ENCODE results near the gene MED23.

MED23 gene

DNA sequence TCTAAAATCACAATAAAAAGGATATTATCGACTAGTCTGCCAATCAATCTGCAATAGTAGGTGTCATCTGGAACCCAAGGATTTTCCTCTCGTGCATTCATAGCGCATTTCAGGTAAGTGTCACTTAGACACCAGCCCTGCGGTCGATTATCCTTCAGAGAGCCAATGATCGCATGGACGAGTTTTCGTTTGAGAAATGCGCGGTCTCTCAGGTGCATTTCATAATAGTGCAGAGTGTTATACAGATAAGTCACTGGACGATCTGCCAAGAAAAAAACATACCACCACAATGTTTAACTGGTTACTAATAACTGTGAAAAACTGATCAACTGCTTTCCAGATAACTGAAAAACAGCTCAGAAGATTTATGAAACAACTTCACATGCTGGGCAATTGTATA is 34.0 kb downstream of the MED23 start:
- DNase-seq, result no peak
- in situ Hi-C loops (cut with HindIII; ENCODE audit: low pct_ligation_motif_present, low pct_unique_long_range_greater_than_20kb, low sequenced_read_pairs), result no loop called here

DNA sequence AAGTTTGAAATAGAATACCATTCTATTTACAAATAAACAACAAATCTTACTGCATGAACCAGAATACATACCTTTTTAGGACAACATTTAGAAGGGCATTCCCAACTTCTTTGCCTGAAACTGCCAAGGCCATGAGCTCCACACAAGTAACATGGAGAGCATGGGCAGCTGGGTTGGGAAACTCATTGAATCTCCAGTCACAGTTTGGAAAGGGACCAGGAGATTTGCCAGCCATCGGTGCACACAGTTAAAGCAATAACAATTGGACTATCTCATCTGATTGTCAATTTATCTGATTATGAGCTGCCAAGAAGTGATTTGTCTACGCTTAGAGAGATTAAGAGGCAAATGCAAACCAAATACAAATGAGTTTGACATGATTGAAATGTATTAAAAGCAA is 35.1 kb downstream of the MED23 start:
- in situ Hi-C loops (cut with HindIII; ENCODE audit: low pct_ligation_motif_present, low pct_unique_long_range_greater_than_20kb, low sequenced_read_pairs), result no loop called here
- DNase-seq, result no peak

DNA sequence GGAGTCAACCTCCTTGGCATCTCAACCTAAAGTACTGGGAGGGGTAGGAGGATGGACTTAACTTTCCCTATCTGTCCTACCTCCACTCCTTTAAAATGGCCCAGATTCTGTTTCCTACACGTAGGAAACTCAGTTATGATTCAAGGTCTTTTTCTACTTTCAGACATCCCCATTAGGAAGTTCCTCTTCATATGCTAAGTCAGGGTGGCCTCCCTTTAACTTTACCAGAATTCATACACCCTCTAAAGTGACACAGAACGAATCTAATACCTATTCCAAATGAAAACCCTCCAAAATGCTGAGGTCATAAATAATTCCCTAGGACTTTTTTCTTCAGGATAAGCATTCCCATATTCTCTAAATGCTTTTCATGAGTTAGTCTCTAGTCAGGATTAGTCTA is 39.4 kb downstream of the MED23 start:
- in situ Hi-C loops (cut with HindIII; ENCODE audit: low pct_ligation_motif_present, low pct_unique_long_range_greater_than_20kb, low sequenced_read_pairs), result no loop called here
- no peak for DNase-seq

DNA sequence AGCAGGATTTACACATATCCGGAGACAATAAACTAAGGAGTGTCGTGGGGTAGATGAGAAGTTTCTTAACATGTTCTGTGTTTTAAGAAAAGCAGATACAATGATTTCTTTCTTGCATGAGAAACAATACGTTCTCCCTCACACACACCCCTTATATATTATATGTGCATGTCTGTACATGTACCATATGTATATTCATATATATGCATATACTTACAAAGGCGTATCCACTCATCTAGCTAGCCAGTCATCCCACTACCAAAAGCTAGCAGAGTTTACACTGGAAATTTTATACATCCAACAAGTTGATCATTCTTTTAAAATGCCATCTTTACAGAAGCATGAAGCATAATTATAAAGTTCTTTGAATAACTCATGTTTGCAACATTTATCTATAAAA is 40.1 kb downstream of the MED23 start:
- no peak for DNase-seq
- in situ Hi-C loops (cut with HindIII; ENCODE audit: low pct_ligation_motif_present, low pct_unique_long_range_greater_than_20kb, low sequenced_read_pairs), result no loop called here

DNA sequence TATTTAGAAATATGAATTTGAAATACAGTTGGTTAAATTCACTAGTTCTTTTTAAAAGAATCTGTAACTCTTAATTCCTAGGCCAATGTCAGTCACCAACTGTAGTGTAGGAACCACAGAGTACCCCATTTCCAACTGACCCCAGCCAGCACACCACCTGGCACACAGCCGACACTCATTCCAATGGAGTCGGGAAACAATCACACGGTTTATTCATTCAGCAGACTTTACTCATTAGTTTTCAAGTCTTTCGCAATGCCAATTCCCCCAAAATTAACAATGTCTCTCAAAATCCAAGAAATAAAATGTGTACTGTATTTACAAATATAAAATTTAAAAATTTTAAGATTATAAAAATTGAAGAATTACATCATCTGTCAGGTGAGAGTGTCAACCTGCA is 41.5 kb downstream of the MED23 start:
- in situ Hi-C loops (cut with HindIII; ENCODE audit: low pct_ligation_motif_present, low pct_unique_long_range_greater_than_20kb, low sequenced_read_pairs), result no loop called here

DNA sequence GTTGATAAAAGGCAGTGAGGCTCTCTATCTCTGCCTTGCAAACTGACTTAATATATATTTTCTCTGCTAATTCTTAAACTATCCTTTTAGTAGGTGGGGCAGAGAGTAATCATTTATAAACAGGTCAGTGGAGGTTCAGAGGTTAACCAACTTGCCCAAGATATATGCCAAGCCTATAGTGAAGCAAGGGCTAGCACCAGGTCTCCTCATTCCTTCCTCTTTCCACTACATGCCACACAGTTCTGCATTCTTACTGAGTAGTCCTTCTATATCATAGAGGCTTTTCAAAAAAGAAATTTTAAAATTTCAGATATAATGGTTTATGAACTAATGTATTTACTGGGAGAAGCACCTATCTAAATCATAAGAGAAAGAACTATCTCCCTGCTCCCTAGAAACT is 46.5 kb downstream of the MED23 start:
- in situ Hi-C loops (cut with HindIII; ENCODE audit: low pct_ligation_motif_present, low pct_unique_long_range_greater_than_20kb, low sequenced_read_pairs), result no loop called here
- DNase-seq, result no peak

More for the DNA sequence above, 41.5 kb downstream of the MED23 start:
- DNase-seq, result no peak

DNA sequence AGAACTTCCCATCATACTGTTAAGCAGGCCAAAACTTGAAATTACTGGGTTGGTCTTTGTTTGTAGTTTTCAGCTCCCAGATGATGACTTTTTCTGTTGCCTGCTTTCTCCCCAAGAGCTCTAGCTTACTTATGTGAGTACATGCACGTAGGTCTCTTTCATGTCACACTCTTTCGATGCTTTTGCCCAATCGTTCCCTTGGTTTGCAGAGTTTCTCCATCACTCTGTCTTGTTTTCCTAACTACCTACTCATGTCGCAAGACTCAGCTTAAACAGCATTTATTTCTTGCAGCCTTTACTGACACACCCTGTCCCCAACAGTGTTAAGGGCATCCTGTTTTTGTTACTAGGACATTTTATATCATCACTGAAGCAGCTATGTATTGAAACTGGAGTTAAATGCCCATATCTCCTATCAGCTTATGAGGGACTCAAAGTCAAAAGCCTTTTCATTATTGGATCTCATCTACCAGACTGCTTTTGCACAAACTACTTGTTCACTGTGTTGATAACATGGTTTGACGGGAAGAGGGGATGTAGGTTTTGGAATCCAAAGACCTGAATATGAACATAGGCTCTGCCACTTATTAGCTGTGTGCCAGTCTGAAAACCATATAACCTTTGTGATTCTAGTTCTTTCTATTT is 52.1 kb downstream of the MED23 start:
- no peak for DNase-seq
- in situ Hi-C loops (cut with HindIII; ENCODE audit: low pct_ligation_motif_present, low pct_unique_long_range_greater_than_20kb, low sequenced_read_pairs), result no loop called here

DNA sequence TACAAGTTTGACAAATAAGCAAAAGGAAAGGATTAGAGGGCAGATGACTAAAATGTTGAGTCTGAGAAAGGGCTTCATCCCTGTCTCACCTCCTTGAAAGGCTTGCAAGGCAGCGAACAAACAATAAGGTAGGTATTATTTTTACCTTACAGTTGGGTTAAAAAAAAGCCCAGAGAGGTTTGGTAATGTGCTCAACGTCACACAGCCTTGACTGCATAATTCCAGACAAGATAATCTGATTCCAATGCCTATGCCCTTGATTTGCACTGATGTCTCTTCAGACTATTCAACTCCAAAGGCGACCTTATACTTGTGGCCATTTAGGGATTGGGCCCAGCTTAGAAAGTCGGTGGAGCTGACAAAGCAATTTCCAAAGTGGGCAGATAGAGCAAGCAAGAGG is 53.4 kb downstream of the MED23 start:
- in situ Hi-C loops (cut with HindIII; ENCODE audit: low pct_ligation_motif_present, low pct_unique_long_range_greater_than_20kb, low sequenced_read_pairs), result no loop called here
- no peak for DNase-seq

DNA sequence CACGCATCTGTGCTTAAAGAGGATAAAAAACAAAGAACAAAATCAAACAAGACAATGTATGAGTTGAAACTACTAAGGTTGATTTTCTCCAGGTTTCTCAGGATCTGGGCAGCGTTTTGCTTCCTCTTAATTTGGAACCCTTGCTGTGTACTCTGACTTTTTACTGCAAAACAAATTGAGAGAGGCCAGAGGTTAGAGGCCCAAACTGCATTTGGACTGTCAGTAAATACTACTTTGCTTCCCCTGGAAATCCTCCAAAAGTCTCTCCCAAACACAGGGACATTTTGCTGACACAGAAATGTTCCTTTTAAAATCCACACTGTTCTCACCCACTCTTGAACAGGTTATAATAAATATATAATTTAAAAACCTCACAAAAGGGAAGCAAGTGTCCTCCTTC is 53.9 kb downstream of the MED23 start:
- in situ Hi-C loops (cut with HindIII; ENCODE audit: low pct_ligation_motif_present, low pct_unique_long_range_greater_than_20kb, low sequenced_read_pairs), result no loop called here
- no peak for DNase-seq

DNA sequence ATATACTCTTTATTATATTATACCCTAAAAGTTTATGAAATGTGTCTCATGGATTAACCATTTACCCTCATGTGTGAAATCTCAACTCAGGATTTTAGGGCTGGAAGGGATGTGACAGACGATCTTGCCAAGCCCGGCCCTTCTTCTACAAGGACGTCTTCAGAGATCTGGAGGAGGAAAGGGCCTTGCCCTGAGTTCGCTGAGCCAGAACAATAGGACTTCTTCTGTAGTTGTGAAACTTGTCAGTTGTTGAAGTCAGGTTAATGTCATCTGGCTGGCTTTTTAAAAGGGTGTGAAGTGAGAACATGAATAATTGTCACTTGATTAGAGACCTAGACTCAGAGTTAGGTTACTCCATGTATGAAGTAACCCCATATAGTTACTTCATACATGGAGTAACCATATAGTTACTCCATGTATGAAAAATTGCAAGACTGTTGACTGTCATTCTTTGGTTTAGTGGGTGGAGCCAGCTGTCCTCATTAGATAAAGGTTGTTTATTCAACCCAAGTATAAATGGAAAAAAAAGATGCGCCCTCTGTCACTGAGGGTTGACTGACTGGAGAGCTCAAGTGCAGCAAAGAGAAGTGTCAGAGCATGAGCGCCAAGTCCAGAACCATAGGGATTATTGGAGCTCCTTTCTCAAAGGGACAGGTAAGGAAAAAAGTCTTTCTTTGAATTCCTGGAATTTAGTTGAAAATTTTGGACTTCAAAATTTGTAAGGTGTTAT is 55.2 kb downstream of the MED23 start, which contains the start of gene ARG1:
ARG1 (plus strand) TSS at position 541 of the 730 bp plus-strand sequence; CDS start at position 598, 57 bp downstream.
- DNase-seq, result no peak
- in situ Hi-C loops (cut with HindIII; ENCODE audit: low pct_ligation_motif_present, low pct_unique_long_range_greater_than_20kb, low sequenced_read_pairs), result no loop called here

DNA sequence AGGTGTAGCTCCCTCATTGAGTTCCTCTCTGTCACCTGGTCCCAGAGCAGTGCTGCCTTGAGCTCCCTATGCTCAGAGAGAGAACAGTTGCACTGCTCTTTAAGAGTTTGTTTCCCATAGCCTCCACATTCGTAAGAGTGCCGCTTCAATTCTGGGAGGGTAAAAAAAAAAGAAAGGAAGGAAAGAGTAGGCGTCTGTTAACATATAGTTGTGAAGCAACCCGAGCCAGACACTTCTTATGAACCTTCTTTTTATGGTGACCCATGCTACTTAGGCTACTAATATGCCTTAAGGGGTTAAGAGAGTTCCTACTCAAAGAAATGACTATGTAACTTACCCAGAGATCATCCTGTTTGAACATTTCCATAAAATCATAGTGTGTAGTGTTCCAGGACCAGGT is 59.3 kb downstream of the MED23 start:
- in situ Hi-C loops (cut with HindIII; ENCODE audit: low pct_ligation_motif_present, low pct_unique_long_range_greater_than_20kb, low sequenced_read_pairs), result no loop called here
- DNase-seq, result no peak

DNA sequence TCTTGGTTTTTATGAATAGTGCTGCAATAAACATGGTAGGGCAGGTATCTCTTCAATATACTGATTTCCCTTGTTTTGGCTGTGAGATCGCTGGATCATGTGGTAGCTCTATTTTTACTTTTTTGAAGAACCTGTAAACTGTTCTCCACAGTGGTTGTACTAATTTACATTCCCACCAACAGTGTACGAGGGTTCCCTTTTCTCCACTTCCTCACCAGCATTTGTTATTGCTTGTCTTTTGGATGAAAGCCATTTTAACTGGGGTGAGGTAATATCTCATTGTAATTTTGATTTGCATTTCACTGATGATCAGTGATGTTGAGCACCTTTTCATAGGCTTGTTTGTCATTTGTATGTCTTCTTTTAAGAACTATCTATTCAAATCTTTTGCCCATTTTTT is 63.0 kb downstream of the MED23 start:
- in situ Hi-C loops (cut with HindIII; ENCODE audit: low pct_ligation_motif_present, low pct_unique_long_range_greater_than_20kb, low sequenced_read_pairs), result no loop called here
- no peak for DNase-seq

DNA sequence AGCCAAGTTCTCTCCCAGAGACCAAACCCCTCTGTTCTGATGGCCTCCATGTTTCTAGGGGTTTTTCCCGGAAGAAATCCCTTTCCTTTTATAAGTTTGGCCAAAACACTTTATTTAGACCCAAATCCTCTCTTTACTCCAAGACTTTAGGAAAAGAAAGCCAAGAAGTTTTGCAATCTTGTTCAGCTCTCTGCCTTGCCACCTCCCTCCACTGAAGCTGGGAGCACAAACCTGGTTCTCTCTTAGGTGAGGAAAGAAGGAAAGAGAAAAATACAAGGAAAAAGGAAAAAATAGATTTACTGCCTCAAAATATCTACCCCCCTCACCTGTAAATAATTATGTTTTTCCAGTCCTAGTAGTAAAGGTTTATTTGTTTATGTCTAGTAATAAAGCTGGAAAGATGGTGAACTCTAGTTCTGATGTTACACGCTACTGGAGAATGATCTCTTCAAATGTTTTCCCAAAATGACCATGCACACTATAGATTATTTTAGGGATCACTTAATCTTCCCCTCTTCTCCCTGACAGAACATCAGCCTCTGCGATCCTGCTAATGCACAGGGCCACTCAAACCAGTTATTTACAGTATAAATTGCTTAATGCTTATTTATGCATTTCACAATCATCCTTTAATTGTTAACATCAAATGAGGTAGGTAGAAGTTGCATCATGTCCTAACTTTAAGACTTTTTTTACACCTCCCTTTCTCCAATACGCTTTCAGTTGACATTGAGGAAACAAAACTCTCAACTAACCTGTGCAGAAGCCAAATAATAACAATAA is 65.9 kb downstream of the MED23 start:
- in situ Hi-C loops (cut with HindIII; ENCODE audit: low pct_ligation_motif_present, low pct_unique_long_range_greater_than_20kb, low sequenced_read_pairs), result no loop called here
- no peak for DNase-seq

DNA sequence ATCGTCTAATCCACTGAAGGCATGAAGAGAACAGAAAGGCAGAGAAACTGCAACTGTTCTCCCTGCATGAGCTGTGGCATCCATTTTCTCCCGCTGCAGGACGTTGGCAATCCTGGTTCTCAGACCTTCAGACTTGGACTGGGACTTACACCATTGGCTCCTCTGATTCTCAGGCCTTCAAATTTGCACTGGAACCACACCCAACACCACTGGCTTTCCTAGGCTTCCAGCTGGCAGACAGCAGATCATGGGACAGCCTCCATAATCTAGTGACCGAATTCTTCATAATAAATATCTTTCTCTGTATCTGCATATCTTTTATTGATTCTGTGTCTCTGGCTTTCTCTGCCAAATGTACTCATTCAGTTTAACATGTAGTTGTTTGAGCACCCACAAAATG is 69.1 kb downstream of the MED23 start:
- in situ Hi-C loops (cut with HindIII; ENCODE audit: low pct_ligation_motif_present, low pct_unique_long_range_greater_than_20kb, low sequenced_read_pairs), result no loop called here
- no peak for DNase-seq

DNA sequence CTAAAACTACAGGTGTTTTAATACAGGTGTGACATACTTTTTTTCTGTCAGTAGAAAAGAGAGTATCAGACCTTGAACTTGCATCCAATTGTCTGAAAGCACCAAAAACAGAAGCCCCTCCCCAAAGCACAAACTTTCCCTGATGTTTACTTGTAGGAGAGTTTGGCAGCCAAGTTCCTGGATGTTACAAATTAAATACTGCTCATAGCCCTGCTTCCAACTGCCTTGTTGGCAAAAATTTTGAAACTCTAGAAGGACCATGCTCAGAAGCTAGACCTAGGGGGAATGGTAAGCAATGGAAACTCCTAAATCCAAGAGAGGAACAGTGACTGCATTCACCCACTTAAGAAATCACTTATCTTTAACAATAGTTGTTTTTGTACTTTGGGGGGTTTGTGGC is 72.0 kb downstream of the MED23 start:
- in situ Hi-C loops (cut with HindIII; ENCODE audit: low pct_ligation_motif_present, low pct_unique_long_range_greater_than_20kb, low sequenced_read_pairs), result no loop called here
- DNase-seq, result no peak

DNA sequence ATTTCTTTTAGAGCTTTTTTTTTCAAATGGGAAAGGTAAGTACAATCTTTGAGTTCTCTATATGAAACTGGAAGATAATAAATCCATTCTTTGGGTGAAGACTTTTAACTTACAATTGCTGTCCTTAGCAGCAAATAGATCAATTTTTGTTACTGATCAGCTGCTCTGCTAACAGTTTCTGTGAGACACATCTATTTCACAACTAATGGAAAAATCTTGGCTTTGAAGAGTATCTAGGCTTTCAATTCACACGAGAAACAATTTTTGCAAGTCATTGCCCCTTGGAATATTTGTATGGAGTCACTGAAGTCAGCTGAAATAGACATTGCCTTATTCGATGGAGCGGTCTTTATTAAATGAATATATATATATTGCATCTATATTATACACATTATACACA is 75.5 kb downstream of the MED23 start:
- in situ Hi-C loops (cut with HindIII; ENCODE audit: low pct_ligation_motif_present, low pct_unique_long_range_greater_than_20kb, low sequenced_read_pairs), result no loop called here
- no peak for DNase-seq

DNA sequence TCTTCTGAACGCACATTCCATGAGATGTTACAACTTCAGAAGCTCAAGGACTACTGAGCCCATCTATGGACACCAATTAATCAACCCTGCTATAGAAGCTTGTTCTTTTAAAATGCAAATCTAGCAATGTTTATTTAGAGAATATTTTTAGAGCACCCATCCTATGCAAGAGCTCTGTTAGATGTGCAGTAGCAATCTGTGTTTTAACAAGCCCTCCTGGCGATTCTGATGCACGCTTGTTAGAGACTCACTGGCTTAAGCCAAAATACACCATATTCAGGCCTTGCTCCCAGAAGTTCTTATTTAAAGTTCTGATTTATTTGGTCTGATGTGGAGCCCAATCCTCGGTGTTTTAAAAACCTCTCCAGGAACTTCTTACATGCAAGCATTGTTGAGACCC is 76.1 kb downstream of the MED23 start:
- no peak for DNase-seq
- in situ Hi-C loops (cut with HindIII; ENCODE audit: low pct_ligation_motif_present, low pct_unique_long_range_greater_than_20kb, low sequenced_read_pairs), result no loop called here

DNA sequence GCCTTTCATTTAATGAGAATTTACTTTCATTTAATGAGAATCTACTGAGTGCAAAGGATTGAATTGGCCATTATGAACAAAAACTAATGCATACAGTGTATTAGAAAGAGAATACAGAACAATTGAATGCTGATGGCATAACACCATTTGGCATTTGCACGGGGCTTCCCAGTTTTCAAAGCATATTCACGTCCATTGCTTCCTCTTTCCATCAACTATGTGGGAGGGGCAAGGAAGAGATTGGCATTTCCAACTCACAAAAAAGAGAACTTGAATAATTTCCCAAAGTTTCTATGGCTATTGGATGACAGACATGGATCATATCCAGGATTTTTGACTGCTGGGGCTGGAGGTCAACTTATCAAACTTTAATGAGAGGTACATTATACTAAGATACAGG is 78.2 kb downstream of the MED23 start:
- no peak for DNase-seq
- in situ Hi-C loops (cut with HindIII; ENCODE audit: low pct_ligation_motif_present, low pct_unique_long_range_greater_than_20kb, low sequenced_read_pairs), result no loop called here

DNA sequence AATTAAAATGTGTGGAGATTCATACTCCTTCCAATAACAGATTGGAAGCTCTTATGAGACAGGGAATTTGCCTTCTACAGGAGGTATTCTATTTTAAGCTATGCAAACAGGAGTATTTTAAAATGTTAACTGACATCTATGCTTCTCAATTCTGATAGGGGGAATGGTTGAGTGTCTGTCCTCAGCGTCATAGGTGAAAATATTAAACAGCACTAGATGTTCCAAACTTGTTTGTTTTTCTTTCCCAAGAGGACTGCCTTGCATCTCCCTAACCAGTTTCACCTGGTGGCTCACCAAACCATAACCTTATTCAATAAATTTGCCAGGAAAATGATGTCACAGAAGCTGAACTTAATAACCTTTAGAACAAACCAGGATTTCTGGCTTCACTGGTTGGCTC is 79.6 kb downstream of the MED23 start:
- DNase-seq, result no peak

DNA sequence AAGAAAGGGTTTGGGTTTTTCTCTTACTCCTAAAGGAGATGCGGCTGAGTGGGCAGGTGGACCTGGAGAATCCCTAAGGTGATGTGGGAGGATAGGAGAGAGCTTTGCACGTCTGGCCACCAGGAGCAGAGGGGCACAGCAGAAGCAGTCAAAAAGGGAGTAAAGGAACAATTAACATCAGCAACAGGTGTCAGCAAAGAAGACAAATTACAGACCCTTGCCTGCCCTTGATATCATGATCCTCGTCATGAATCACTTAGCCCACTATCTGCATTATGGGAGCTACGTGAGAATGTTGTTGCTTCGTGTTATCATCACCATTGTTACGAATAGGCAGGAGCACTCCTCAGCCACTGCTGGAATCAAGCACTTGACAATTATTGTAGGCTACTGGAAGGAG is 80.6 kb downstream of the MED23 start:
- in situ Hi-C loops (cut with HindIII; ENCODE audit: low pct_ligation_motif_present, low pct_unique_long_range_greater_than_20kb, low sequenced_read_pairs), result no loop called here
- DNase-seq, result no peak

More for the DNA sequence above, 79.6 kb downstream of the MED23 start:
- in situ Hi-C loops (cut with HindIII; ENCODE audit: low pct_ligation_motif_present, low pct_unique_long_range_greater_than_20kb, low sequenced_read_pairs), result no loop called here
